GM12878 (cell line): ENCODE results near the gene PLXNC1. TPM values are rescaled to one million over a fixed set of nuclear protein-coding genes. Genes with fewer than 3 reads are reported as not detected.
A peak's percentile ranks its signal among the peaks of the same experiment; 100 is the strongest.

ENCODE experiments used
- ATAC-seq: fragments of 200-7000 bp; cut with Tn5 transposase; 3 replicates; pipeline ENCODE4 v1.9.1; 2020; ENCODE audit warnings: mild to moderate bottlenecking, moderate library complexity
- BruUV-seq: library from RNA; stranded (reverse); fragments of 400-500 nt; replicated peaks from 2 replicates; lab custom pipeline; 2021; lab: Mats Ljungman, UMichigan
- CTCF ChIA-PET: fragments of 300-600 bp; sonication (Branson Sonifier 250); formaldehyde crosslinking; extraction: SDS; loops from one replicate; lab custom pipeline; 2021; ENCODE audit warnings: inconsistent platforms; lab: Yijun Ruan, JAX
- POLR2A ChIA-PET: fragments of 350-600 bp; formaldehyde crosslinking; extraction: SDS; loops from one replicate; lab custom pipeline; 2021; ENCODE audit warnings: inconsistent platforms; lab: Charles Lee
- RAD21 ChIA-PET: fragments of 300-600 bp; sonication (Branson Sonifier 250); formaldehyde crosslinking; loops from one replicate; lab custom pipeline; 2023; ENCODE audit warnings: antibody characterized with exemption; ENCODE audit not compliant: unreplicated experiment; lab: Charles Lee
- SMC1A ChIA-PET: fragments of 300-600 bp; sonication (Branson Sonifier 250); formaldehyde crosslinking; loops from one replicate; lab custom pipeline; 2023; ENCODE audit not compliant: unreplicated experiment, uncharacterized antibody; lab: Charles Lee
- DNase-seq: peaks from one replicate; pipeline ENCODE4 v3.0.0-alpha.2; 2011; ENCODE audit warnings: low read depth, low spot score
- FAIRE-seq: peaks from 3 replicates; lab custom pipeline; 2011; peaks lifted over from hg19 to GRCh38; lab: Jason Lieb, UNC
- H2AFZ ChIP-seq: 2 replicates; pipeline ENCODE4 v1.6.0; 2011; ENCODE audit warnings: low read depth, low read length, control low read depth; ENCODE audit not compliant: control insufficient read depth
- H3K27ac ChIP-seq: 2 replicates; pipeline ENCODE4 v1.5.1; 2011; ENCODE audit warnings: control low read depth; ENCODE audit not compliant: control insufficient read depth, insufficient read depth
- H3K27me3 ChIP-seq, 2 experiments: replicated peaks in 1 of 2; 2 replicates each; pipeline versions ENCODE4 v1.6.0 to v1.6.1; 2011; ENCODE audit warnings: low read length in 1 of 2; ENCODE audit not compliant: control insufficient read depth in 2 of 2, insufficient read depth in 2 of 2
- H3K36me3 ChIP-seq, 2 experiments: 2 replicates each; pipeline ENCODE4 v1.5.1; 2011; ENCODE audit warnings: low read length in 1 of 2; ENCODE audit not compliant: control insufficient read depth in 2 of 2, insufficient read depth in 2 of 2
- H3K4me1 ChIP-seq: 2 replicates; pipeline ENCODE4 v1.6.1; 2011; ENCODE audit warnings: mild to moderate bottlenecking, low read length, moderate library complexity, mixed read lengths; ENCODE audit not compliant: control insufficient read depth, insufficient read depth
- H3K4me2 ChIP-seq: 2 replicates; pipeline ENCODE4 v1.6.0; 2011; ENCODE audit warnings: control low read depth; ENCODE audit not compliant: control insufficient read depth, insufficient read depth
- H3K4me3 ChIP-seq: fragments of 200-600 bp; sonication (generic); 2 replicates; pipeline ENCODE4 v1.5.1; 2016
- H3K79me2 ChIP-seq: 2 replicates; pipeline ENCODE4 v1.6.0; 2011; ENCODE audit warnings: low read length; ENCODE audit not compliant: control insufficient read depth, insufficient read depth
- H3K9ac ChIP-seq: 2 replicates; pipeline ENCODE4 v1.8.0; 2011; ENCODE audit warnings: low read length, control low read depth, mixed read lengths; ENCODE audit not compliant: control insufficient read depth, insufficient read depth
- H3K9me3 ChIP-seq: replicated peaks from 3 replicates; pipeline ENCODE4 v1.5.1; 2011; ENCODE audit warnings: mild to moderate bottlenecking, low read length; ENCODE audit not compliant: control insufficient read depth, insufficient read depth
- H4K20me1 ChIP-seq: 2 replicates; pipeline ENCODE4 v1.6.0; 2011; ENCODE audit not compliant: control insufficient read depth, insufficient read depth
- CBFB ChIP-seq: IDR thresholded peaks from 2 replicates; pipeline ENCODE4 v1.6.1; 2016; ENCODE audit warnings: antibody characterized with exemption, low read depth
- CBX3 ChIP-seq: fragments of 200-600 bp; sonication (generic); IDR thresholded peaks from 2 replicates; pipeline ENCODE4 v1.6.1; 2016; ENCODE audit warnings: low read depth, borderline replicate concordance
- DPF2 ChIP-seq: fragments of 450-650 bp; IDR thresholded peaks from 2 replicates; pipeline ENCODE4 v1.6.1; 2017; ENCODE audit warnings: mild to moderate bottlenecking
- EP300 ChIP-seq, 2 experiments: fragments of 150-350 bp in 1 of 2; IDR thresholded peaks; 2 replicates each; pipeline ENCODE4 v1.6.1; 2011 to 2012; ENCODE audit warnings: low read depth in 2 of 2, low read length in 2 of 2, borderline replicate concordance in 1 of 2, improper control_type of control experiment in 1 of 2, inconsistent platforms in 1 of 2; ENCODE audit not compliant: control insufficient read depth in 1 of 2
- ETV6 ChIP-seq, 2 experiments: fragments of 450-650 bp in 1 of 2; IDR thresholded peaks in 1 of 2; conservative IDR thresholded peaks in 1 of 2; 2 replicates each; pipeline ENCODE4 v1.6.1; 2014; ENCODE audit warnings: antibody characterized with exemption in 1 of 2, borderline replicate concordance in 1 of 2, low read depth in 1 of 2, mild to moderate bottlenecking in 1 of 2, moderate library complexity in 1 of 2
- IKZF1 ChIP-seq: fragments of 450-650 bp; conservative IDR thresholded peaks from 2 replicates; pipeline ENCODE4 v1.6.1; 2017; ENCODE audit warnings: antibody characterized with exemption, mild to moderate bottlenecking
- IKZF2 ChIP-seq, 2 experiments: fragments of 450-650 bp; IDR thresholded peaks; 2 replicates each; pipeline ENCODE4 v1.6.1; 2017; ENCODE audit warnings: mild to moderate bottlenecking in 2 of 2, moderate library complexity in 2 of 2
- IRF4 ChIP-seq: IDR thresholded peaks from 2 replicates; pipeline ENCODE4 v1.6.1; 2011; ENCODE audit warnings: low read depth, low read length
- IRF5 ChIP-seq: fragments of 450-650 bp; IDR thresholded peaks from 2 replicates; pipeline ENCODE4 v1.6.1; 2017; ENCODE audit warnings: borderline replicate concordance
- KDM1A ChIP-seq: fragments of 200-600 bp; sonication (generic); IDR thresholded peaks from 2 replicates; pipeline ENCODE4 v1.6.1; 2016; ENCODE audit warnings: borderline replicate concordance
- MTA2 ChIP-seq: fragments of 450-650 bp; IDR thresholded peaks from 2 replicates; pipeline ENCODE4 v1.6.1; 2016; ENCODE audit warnings: low read depth, mild to moderate bottlenecking, moderate library complexity
- NFYB ChIP-seq: IDR thresholded peaks from 2 replicates; pipeline ENCODE4 v1.6.1; 2011; ENCODE audit warnings: low read depth, mild to moderate bottlenecking, low read length, improper control_type of control experiment, moderate library complexity; ENCODE audit not compliant: insufficient read depth
- POLR2A ChIP-seq: IDR thresholded peaks from 2 replicates; pipeline ENCODE4 v1.6.1; 2011; ENCODE audit warnings: low read depth, mild to moderate bottlenecking, low read length
- RELB ChIP-seq: fragments of 450-650 bp; IDR thresholded peaks from 2 replicates; pipeline ENCODE4 v1.6.1; 2017; ENCODE audit warnings: low read depth, mild to moderate bottlenecking, moderate library complexity
- RUNX3 ChIP-seq: IDR thresholded peaks from 2 replicates; pipeline ENCODE4 v1.6.1; 2012; ENCODE audit warnings: low read length, inconsistent platforms
- SPI1 ChIP-seq: IDR thresholded peaks from 2 replicates; pipeline ENCODE4 v1.6.1; 2011; ENCODE audit warnings: low read depth, mild to moderate bottlenecking, low read length, moderate library complexity, borderline replicate concordance; ENCODE audit not compliant: insufficient read depth
- TARDBP ChIP-seq: IDR thresholded peaks from 2 replicates; pipeline ENCODE4 v1.6.1; 2016; ENCODE audit warnings: borderline replicate concordance
- WGBS: methylation state at CpG from one replicate; pipeline ENCODE4 v1.1.6; 2016; ENCODE audit warnings: low lambda C conversion rate; ENCODE audit not compliant: insufficient replicate concordance, insufficient coverage; ENCODE audit errors: missing lambda C conversion rate; 5-methylcytosine and 5-hydroxymethylcytosine counted together
- in situ Hi-C: fragments of 300-500 bp; cut with MboI; formaldehyde crosslinking; loops from 9 replicates; pipeline ENCODE4 v1.14.3; 2018; ENCODE audit warnings: mixed read lengths
- intact Hi-C: fragments of 100-400 bp; cut with micrococcal nuclease; formaldehyde crosslinking; loops from one replicate; pipeline ENCODE4 v1.14.2; 2022; ENCODE audit not compliant: unreplicated experiment
- polyA plus RNA-seq, 11 experiments: library from polyadenylated mRNA; depleted of rRNA in 4 of 11; unstranded in 6 of 11; stranded (reverse) in 5 of 11; fragments of >200 nt; fragmentation: Nextera tagmentation in 4 of 11; fragmentation: Illumina TruSeq in 1 of 11; extraction: Ambion mirVana in 4 of 11; extraction: Trizol in 1 of 11; gene quantifications; 1 replicate in 1 of 11; 2 replicates in 10 of 11; pipeline versions ENCODE4 v1.2.1 to v1.2.3, GENCODE V29; 2011 to 2016; ENCODE audit warnings: inconsistent platforms in 2 of 11, missing spikeins in 2 of 11, low read depth in 1 of 11
- total RNA-seq, 4 experiments: library from RNA; depleted of rRNA in 3 of 4; stranded (reverse); fragments of >200 nt in 3 of 4; fragmentation: Illumina TruSeq in 1 of 4; extraction: Trizol in 1 of 4; gene quantifications; 2 replicates each; pipeline versions ENCODE4 v1.2.1 to v1.2.3, GENCODE V29; 2013 to 2021

The PLXNC1 gene
- total and polyA plus RNA-seq, 10 of the 15 experiments (the other 5 are each of a cell fraction or from before 2014, with no cell fraction given), result 5.2 to 41.2 (median 24.6) TPM

- Histone ChIP-seq H3K9ac (no peak overlapping the region), H4K20me1 (no peaks in the 10 kb centered on the region), H2AFZ (no peak overlapping the region), H3K27me3 (no peaks in the 10 kb centered on the region), H3K4me2 (no peak overlapping the region), H3K27ac (no peak overlapping the region), H3K36me3 (peaks cover 3 to 23% of the 10 kb centered on the region in 2 experiments), H3K9me3 (no peaks in the 10 kb centered on the region), H3K79me2 (no peaks in the 10 kb centered on the region), H3K4me1 (peaks cover 27% of the 10 kb centered on the region), H3K4me3 (no peak overlapping the region)
- ChIA-PET SMC1A (interaction anchor here (0.8 to 8.2 kb wide), 7 partner anchors 12 to 71 kb away, joined by 3 to 85 read pairs (median 3); no protein-coding TSS in a partner anchor), CTCF (interaction anchor here (1.0 to 3.5 kb wide), 6 partner anchors 13 to 68 kb away, joined by 3 to 19 read pairs (median 4); no protein-coding TSS in a partner anchor), RAD21 (interaction anchor here (1.0 to 4.4 kb wide), 3 partner anchors 13 to 48 kb away, joined by 3 to 40 read pairs (median 3); no protein-coding TSS in a partner anchor), POLR2A (interaction anchor here (0.5 to 2.3 kb wide), 5 partner anchors 14 to 808 kb away, joined by 3 to 11 read pairs (median 3); no protein-coding TSS in a partner anchor)
- FAIRE-seq, result no peak
- intact Hi-C loops, result no loop called here
- peak; percentile 80 for ATAC-seq
- TF ChIP-seq IRF4 (0 out of 2 replicates have a peak, but pooled peaks have one; percentile 39), SPI1 (peak; percentile 88; the same call in 1 of the 2 replicates), POLR2A (no peak), RUNX3 (peak; percentile 15; the same call in 1 of the 2 replicates), NFYB (no peak), RELB (peak; percentile 45; the same call in 1 of the 2 replicates), IKZF2 (IDR thresholded peaks at IDR 0.05) (peak; percentile 43 to 48; a peak in 2 of 4 replicates), IKZF1 (peak; percentile 49; the same call in 1 of the 2 replicates), CBFB (no peak), EP300 (IDR thresholded peaks at IDR 0.05; ENCODE audit: borderline replicate concordance in 1 of 2, control insufficient read depth in 1 of 2, low read depth in 2 of 2, low read length in 2 of 2) (peak in 1 of 2 experiments; percentile 65; a peak in 1 of 4 replicates), ETV6 (conservative IDR thresholded peaks at IDR 0.05 in 1 of 2, IDR thresholded peaks at IDR 0.05 in 1 of 2; ENCODE audit: borderline replicate concordance in 1 of 2, low read depth in 1 of 2) (0 out of 4 replicates have a peak, but pooled peaks of 1 of the 2 experiments have one; percentile 10), CBX3 (no peak), KDM1A (no peak), DPF2 (peak; percentile 60), MTA2 (peak; percentile 31; the same call in 1 of the 2 replicates), TARDBP (no peak), IRF5 (no peak)
- TF ChIP-seq, all 136 proteins: peak for 10
- in situ Hi-C loops, result no loop called here
- 96% methylated on average over 4 of the region's 4 CpGs for WGBS
- no peak for DNase-seq
- BruUV-seq, result no TSS peak
Measured at GRCh38 chr12:94222351-94223084, 74.1 kb downstream of the PLXNC1 start.
